Hematopoietic multipotent progenitor cell treated with erythropoietin and hydrocortisone succinate and interleukin-3 and kit ligand, for 6 days (in vitro differentiated cells): ENCODE measurements around the gene ABCC4.

Experiments
- DNase-seq: peaks from one replicate; pipeline ENCODE4 v3.0.0-alpha.2; 2015

Gene ABCC4

DNA sequence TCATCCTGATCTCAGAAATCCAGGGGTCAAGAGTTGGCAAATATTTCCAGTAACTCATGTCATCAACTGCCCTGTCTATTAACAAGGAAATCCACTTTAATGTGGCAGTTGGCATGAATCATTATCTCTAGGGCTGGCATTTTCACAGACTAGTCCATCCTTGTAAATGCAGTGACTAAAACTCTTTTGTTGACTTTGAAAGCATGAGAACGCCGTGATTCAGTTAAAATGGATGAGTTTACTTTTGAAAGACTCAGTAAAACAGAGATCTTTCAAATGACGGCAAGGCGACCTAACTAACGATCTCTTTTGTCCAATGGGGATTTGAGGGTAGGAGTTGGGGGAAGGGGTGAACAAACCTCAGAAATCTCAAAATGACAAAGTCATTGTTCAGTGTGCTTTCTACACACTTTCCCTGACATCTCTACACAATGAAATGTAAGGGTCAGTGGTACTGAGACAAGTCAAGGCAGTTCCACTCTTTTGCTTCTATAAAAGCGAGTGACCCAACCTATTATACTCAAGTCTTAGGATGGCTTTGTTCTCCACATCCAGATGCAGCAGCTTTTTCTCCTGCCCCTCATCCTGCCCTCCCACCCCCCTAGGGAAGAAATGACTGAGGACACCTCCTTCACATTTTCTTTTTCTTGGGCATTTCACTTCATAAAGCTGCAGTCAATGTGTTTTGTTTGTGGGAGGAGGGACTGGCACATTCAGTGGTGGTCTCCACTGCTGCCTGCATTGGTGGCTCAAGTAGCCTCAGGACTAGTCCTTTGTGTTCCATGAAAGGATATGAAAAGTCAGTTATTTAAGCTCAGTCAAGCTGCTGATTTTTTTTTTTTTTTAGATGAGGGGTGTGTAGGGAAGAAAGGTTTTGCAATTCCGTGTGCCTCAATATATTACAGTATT, 200.5 kb downstream of the ABCC4 start:
- no peak for DNase-seq

DNA sequence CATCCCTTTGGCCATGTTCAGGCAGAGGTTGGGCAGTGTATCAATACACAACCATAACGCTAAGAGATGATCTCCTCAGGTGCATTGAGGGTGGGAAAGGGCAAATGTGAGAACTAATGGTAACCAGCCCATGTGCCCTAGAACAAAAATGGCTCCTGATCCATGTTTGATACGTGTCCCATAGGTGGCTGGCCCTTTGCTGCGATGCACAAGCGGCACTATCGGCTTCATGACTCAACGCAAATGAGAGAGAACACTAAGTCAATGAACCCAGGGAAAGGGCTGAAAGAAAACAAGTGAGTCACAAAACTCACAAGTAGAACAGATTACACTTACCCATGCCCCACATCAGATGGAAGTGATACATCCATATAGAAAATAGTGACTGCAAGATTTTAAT, 201.7 kb downstream of the ABCC4 start:
- DNase-seq: no peak

DNA sequence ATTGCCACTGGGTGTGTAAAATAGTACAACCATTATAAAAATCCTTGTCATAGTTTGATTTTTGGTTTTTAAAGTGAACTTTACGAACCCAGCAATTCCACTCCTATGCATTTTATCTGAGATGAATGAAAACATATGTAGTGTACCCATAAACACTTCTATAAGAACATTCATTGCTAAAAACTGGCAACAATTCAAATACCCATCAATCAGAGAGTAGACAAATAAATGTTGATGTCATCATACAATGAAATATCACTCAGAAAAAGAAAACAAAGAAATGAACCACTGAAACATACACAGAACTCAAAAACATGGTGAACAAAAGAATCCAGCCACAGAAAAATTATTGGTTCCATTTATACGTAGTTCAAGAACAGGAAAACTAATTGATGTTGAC, 202.3 kb downstream of the ABCC4 start:
- no peak for DNase-seq

DNA sequence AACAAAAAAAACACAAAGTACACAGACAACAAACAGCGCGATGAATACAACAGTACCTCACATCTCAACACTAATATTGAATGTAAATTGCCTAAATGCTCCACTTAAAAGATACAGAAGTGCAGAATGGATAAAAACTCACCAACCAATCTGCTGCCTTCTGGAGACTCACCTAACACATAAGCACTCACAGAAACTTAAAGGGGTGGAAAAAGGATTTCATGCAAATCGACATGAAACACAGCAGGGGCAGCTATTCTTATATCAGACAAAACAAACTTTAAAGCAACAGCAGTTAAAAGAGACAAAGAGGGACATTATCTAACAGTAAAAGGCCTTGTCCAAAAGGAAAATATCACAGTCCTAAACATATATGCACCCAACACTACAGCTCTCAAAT, 209.5 kb downstream of the ABCC4 start:
- no peak for DNase-seq

DNA sequence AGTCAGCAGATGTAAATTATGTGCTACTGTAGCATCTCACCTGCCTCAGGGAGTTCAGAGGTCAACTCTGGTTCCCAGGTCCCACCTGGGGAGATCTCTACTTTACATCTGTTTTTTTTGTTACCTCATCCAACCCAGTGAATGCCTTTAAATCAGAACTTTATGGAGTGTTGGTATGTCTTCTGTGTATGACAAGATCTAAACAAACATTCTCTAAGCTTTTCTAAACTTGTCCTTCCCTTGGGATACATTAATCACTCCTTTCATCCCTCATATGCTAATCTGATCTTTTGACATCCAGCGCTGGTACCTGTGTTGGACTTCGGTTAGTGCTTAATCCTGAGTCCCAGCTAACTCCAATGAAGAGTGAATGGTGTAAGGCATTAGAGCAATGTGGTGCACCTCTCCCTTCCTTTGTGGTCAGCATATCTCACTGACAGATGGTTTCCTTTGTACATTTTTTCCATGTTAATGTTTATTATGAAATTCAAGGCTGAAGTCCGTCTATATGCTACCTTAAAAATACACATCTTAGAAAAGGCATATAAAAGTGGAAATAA, 213.4 kb downstream of the ABCC4 start:
- peak; percentile 85 for DNase-seq

DNA sequence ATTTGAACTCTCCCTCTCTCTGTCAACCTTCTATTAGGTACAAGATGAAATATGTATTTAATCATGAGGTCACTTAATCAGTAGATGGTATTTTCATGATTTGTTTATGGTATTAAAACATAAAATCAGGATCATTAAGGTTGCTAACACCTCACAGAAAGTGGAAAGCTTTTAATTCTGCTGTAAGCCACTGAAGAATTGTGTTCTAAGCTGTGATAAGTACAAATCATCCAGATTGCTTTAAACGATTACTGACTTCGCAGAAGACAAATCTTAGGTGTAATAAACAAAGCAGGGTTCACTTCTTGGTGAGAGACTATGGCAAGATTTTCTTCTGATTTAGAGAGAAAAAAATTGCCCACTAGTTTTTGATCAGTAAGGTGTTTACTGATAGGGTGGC, 214.5 kb downstream of the ABCC4 start:
- DNase-seq: no peak

DNA sequence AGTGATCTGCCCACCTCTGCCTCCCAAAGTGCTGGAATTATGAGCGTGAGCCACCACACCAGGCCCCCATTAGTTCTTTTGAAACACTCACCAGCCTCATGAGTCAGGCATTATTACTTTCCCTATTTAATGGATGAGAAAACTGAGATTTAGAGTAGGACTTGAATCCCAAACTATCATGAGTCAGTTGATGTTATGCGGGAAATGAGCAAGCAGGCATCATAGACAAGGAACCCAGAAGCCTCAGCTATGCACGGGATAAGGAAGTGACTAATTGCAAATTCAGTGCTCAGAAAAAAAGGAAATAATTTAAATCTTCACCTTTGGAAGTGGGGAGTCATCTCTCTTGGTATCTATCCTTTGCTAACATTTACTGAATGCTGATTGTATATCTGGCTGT, 217.5 kb downstream of the ABCC4 start:
- DNase-seq: no peak

DNA sequence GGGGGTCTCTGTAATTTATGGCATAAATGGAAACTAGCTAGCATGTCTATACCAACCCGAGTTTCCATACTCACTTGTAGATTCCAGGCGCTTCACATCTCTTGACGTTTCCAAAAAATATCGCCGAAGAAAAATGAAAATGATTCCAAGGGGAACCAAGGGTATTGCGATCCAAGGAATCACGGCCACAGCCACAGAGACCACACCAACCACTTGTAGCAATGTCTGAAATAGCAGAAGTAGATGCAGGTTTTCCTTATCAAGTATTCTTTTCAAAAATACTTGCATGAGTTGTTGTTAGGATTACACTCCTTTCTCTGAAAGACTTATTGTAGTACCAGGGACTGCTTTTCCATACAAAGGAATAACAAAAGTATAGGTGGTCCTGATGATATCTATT, 218.2 kb downstream of the ABCC4 start:
- DNase-seq: no peak

DNA sequence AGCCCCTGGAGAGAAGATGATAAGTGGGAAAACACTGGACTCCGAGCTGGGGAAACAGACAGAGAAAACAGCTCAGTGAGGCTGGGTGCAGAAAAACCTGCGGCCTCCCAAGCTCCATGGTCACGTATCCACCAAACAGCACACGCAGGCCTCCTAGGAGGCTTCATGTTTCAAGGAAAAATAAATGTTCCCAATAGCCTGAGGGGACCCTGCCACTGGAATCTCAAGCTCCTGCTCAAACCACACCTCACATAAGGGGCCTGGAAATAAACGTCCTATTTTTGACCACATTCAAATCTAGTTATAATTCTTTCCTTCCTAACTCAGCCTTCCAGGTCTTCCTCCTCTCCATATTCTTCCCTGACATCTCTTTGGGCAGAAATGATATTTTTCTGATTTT, 225.7 kb downstream of the ABCC4 start:
- no peak for DNase-seq

DNA sequence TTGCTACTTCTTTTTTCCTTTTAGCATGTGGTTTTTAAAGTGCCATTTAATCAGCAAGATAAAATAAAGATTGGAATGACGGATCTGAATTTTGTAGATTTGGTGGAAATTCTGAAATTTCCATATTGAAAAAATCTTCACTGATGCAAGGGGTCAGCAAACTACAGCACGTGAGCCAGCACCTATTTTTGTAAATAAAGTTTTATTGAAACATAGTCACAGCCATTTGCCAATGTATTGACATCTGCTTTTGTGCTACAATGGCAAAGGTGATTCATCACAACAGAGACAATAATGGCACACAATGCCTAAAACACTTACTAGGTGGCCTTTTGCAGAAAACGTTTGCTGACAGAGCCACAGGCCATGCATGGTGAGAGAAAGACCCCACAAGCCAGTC, 226.4 kb downstream of the ABCC4 start:
- DNase-seq: no peak

DNA sequence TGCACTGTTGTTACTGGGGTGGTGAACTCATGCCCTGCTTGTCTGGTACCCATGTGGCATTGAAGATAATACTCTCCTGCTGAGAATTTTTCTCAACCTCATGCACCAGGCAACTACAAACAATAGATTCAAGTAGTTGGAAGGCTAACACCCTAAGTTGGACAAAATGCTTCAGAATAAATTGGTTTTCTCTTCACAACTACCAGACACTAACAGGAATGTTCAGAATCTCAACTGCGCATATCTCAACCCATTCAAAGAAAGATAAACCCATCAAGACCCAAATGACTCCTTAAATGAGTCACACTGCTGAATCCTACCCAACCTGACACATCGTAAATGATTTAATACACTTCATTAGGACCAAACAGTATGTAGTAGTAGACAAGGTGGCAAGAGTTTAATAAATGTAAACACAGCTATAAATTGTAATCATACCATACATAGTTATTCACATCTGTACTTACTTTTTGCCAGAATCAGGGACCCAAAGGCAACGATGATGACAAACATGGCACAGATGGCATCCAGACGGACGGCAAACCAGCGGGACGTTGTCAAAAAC, 227.4 kb downstream of the ABCC4 start:
- DNase-seq: no peak

DNA sequence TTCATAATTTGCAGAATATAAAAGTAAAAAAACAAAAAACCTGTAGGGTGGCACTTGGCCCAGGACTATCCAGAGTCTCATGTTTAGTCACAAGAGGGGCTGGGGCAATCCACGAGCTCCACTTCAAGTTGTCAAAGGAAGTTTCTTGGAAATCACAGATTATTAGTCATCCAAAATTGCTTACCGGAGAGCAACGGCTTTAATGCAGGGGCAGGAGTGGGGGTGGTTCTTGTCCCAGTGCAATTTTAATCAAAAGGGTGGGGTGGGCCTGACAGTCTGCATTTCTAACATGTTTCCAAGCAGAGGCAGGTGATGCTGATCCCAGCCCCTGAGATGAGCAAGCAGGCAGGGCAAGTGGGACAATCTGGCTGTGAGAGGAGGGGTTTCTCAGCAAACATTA, 233.9 kb downstream of the ABCC4 start:
- no peak for DNase-seq

DNA sequence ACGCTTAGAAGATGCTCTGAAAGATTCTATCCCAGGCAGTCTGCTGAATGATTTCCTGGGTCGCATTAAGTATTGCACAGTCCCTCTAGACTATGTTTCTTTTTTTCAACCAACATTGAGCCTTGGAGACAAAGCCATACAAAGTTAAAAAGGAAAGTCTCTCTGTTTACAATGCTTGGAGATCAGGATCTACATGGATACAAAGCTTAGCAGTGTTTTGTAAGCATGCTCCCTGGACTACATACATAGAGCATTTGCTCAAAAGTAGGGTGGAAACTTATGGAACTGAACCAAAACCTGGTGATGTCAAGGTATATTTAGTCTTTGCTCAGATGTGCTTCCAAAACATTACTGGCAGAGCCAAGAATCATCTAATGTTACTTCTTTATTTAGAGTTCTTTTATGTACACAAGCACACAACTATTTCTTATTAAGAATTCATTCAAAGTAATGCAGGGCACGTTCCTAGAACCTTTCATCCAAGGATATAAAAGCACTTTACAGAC, 241.2 kb downstream of the ABCC4 start:
- no peak for DNase-seq

DNA sequence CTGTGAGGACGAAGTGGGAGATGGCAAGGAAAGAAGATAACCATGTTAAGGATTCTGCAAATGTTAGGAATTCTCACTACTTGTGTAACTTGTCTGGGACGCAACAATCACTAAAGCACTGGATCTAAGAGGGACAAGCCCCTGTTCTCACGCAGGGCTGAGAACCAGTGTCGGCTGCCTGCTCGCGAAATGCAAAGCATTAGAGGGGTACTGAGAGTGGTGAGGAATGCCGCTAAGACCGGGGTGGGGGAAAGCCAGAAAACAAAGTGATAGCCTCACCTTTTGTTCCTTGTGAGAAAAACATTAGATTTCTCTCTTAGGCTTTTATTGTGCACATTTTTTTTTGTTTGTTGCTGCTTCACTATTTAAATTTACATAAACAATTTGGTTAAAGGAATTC, 241.9 kb downstream of the ABCC4 start:
- DNase-seq: no peak

DNA sequence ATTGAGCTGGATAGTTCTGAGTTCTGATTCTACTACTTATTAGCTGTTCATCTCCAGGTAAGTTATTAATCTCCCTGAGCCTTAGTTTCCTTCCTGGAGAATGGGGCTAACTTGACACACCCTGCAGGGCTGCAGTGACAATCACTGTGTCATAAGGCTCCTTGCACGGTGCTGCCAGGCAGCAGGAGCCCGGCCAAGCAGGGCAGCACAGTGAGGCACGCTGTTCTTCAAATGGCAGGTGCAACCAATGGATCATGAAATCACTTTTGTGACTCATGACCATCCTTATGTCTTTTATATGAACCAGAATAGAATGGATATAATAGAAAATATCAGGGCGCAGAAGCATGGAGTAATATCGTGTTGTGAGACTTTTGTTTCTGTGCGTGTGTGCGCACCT, 242.6 kb downstream of the ABCC4 start:
- no peak for DNase-seq

DNA sequence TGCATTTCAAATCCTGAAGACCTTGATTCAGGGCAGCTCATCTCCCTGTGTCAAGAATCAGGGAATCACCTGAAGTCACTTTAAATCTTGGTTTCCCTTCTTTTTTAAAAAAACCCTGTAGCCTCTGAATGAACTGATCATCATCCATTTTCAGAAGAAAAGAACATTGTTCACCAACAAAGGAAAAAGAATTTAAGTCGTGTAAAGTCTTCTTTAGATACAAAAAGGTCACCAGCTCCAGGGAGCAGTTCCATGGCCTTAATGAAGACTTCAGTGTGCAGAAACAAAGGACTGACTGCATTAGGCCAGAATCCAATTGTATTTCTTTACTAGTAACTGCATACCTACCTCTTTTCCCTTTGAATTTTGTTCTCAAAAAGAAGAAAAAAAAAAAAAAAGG, 245.0 kb downstream of the ABCC4 start:
- no peak for DNase-seq

DNA sequence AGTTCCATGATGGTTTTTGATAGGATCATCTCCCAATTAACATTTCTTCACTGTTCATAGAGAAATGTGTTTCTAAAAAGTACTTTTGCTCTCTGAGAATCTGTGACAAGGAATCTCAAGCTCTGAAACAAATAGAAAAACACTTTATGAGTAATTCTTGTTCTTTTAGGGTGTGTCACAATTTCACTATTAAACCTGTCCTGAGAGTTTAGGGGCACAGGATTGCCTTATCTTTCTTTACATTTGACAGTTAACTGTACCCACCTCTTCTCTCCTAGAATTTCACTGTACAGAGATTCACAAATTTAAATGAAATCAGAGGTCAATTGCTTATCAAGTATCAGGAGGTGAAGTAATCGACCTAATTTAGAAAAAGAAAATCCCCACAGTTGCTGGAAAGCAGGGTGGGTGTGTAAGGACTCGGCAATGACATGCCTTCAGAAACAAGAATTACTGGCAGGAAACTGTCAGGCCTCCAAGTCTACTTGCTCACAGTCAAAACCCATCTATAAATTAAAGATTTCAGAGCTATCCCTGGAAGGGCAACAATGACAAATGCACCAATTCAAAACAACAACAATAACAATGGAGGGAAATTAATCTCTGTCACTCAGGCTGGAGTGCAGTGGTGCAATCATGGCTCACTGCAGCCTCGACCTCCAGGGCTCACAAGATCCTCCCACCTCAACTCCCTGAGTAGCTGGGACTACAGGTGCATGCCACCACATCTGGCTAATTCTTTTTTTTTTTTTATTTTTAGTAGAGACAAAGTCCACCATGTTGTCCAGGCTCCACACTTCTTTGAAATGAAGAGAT, 250.2 kb downstream of the ABCC4 start:
- DNase-seq: no peak

DNA sequence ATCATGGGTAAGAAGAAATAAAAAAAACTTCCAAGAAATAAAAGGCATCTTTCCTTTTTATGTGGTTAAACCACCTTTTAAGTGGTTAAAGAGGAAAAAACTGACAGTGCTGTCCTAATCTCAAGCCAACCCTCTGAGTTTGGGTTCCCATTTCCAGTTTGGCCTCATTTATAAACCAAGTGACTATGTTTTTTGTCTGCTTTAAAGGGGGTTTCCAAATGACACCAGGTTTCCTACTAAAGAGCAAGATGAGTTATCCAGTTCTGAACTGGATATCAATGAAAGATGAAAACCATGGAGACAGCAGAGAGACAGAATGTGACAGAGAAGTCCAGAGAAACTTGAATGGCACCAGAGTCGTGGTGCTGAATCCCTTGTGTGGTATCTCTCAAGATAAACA, 251.5 kb downstream of the ABCC4 start:
- DNase-seq: no peak

DNA sequence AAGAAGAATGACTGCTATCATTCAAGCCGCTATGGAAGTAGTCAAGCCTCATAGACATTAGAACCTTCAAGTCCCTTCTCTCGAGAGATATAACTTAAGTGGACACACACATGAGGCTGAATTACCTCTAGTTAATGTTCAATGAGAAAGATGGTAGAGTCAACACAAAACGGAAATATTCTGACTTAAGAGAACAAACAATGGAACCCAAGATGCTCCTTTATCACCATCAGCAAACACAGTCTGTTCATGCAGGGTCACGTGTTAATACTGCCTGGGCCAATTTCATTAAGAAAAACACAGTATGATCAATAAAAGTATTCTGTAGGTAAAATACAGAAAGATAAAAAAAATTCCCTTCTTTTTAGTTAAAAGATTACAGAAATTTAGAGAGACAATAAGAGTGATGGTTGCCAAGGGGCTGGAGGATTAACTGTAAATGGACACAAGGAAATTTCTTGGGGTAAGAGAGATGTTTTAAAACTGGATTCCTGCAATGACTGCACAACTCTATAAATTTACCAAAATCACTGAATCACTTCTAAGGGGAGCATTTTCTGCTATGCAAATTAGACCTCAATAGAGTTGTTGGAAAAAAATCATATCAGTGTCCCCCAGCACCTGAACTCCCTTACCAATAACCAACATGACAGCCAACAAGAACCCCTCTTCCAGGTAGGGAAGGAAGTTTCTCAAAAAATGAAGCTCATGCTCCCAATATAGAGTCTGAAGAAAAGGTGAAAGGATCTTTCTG, 256.6 kb downstream of the ABCC4 start:
- DNase-seq: no peak

DNA sequence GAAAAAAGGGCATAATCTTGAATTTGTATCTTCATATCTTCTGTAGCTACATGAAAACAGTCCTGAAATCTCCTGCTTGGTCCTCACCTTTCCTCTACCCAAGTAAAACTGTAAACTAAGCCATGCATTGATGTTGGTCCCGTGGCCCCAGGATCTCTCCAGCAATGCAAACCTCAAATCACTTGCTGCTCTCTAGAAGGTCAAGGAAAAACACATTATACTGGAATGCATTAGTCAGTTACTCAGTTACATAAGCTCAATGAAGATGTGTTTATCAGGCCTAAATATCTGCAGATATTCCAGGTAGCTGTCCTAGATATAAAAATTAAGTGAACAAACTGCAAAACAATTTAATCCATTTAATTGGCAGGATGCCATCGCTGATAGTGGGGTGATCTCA, 261.8 kb downstream of the ABCC4 start:
- DNase-seq: no peak

DNA sequence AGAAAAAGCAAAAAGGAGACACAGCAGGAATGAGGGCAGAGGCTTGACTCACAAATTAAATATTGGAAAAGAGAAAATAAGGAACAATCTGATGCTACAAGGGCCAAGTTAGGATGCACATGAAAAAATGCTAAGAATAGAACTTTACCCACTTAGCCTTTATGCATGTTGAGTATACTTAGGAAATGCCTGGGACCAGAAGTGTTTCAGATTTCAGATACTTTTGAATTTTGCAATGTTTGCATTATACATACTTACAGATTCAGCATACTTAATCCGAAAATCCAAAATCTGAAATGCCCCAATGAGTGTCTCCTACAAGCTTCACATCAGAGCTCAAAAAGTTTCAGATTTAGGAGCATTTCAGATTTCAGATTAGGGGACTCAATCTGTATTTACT, 262.3 kb downstream of the ABCC4 start:
- DNase-seq: no peak

DNA sequence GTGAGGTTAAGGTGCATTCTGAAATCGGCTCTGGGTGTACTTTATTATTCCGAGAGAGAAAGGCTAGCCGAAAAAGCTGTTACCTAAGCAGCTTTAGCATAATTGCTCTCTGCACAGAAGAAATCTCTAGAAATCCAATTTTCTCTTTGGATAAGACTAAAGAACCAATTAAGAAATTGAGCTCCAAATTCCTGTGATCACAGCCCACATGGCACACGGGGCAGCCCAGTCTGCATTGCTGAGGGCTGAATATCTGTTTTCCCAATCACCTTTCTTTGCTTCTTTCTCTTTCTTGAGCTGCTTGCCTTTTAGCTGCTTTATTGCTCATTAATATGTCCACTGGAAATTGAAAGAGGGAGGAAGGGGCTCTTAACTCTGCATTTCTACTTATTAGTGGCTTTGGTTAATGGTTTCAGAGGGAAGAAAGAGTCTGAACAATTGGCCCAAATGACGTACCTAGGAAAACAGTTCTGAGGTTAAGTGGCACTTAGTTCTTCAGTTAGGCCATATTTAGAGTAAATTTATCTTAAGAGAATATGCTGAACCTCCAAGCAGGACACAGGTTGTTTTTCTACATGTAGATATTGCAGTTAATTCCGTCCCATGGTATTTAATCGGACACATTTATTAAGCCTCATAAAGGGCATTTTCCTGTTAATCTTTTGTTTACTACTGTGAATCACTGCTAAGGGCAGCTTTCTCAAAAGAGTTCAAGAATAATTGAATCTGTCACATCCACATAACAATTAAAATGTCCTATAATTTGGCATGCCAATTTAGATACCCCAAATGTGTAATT, 265.7 kb downstream of the ABCC4 start:
- DNase-seq: no peak
